ENCODE data around the gene ELAC1. TPM values are rescaled to one million over a fixed set of nuclear protein-coding genes. Genes with fewer than 3 reads are reported as not detected.

ELAC1 gene
- total RNA-seq, 4 donors from 2014 or later: 1.6 to 13.7 (median 4.0) TPM

DNA sequence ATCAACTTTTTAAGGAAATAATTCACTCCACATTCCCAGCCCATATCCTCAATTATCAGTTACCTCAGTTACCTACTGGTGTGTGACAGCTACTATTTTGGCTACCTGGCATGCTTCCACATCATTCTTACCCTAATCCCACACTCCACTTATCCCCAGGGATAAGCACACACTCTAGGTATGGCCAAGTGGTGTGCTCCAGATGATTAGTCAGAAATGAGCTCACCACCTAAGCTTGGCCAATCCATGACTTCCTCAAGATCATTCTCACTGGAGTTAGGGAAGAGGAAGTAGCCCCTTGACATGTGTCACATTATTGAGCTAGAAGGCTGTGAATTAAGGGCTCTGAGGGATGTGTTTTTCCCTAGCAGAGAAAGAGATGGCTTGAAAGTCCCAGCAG is 41.2 kb downstream of the ELAC1 start:
- TF ChIP-seq POLR2A (IDR thresholded peaks at IDR 0.05): no peak
- TF ChIP-seq, protein P1, sequence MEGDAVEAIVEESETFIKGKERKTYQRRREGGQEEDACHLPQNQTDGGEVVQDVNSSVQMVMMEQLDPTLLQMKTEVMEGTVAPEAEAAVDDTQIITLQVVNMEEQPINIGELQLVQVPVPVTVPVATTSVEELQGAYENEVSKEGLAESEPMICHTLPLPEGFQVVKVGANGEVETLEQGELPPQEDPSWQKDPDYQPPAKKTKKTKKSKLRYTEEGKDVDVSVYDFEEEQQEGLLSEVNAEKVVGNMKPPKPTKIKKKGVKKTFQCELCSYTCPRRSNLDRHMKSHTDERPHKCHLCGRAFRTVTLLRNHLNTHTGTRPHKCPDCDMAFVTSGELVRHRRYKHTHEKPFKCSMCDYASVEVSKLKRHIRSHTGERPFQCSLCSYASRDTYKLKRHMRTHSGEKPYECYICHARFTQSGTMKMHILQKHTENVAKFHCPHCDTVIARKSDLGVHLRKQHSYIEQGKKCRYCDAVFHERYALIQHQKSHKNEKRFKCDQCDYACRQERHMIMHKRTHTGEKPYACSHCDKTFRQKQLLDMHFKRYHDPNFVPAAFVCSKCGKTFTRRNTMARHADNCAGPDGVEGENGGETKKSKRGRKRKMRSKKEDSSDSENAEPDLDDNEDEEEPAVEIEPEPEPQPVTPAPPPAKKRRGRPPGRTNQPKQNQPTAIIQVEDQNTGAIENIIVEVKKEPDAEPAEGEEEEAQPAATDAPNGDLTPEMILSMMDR (IDR thresholded peaks at IDR 0.05 in 4 of 5, conservative IDR thresholded peaks at IDR 0.05 in 1 of 5): no peak

DNA sequence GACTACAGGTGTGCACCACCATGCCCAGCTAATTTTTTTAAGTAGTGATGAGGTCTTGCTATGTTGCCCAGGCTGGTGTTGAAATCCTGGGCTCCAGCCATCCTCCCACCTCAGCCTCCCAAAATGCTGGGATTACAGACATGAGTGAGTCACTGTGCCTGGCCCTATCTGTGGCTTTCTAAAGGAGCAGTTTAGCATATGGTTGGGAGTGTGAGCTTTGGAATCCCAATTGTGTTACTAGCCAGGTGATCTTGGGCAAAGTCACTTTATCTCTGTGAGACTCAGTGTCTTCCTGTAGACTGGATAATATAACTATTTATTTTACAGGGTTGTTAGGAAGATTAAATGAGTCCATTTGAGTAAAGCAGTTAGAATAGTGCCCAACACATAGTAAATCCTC is 42.4 kb downstream of the ELAC1 start:
- H3K4me1 ChIP-seq: peaks cover 0 to 3% of the 10 kb centered on the region in 2 donors
- ATAC-seq (no peak), DNase-seq (no peak)
- in situ Hi-C loops (cut with MboI; ENCODE audit: low sequenced_read_pairs in 4 of 4) (no loop called here), intact Hi-C loops (cut with DNase I; ENCODE audit: low total_unique reads) (no loop called here)
- H3K36me3 ChIP-seq: no peaks in the 10 kb centered on the region
- no peak overlapping the region for H3K4me3 ChIP-seq
- no peaks in the 10 kb centered on the region for H3K27me3 ChIP-seq
- TF ChIP-seq, protein P1 (IDR thresholded peaks at IDR 0.05 in 4 of 5, conservative IDR thresholded peaks at IDR 0.05 in 1 of 5): no peak
- no peak for TF ChIP-seq POLR2A (IDR thresholded peaks at IDR 0.05)
- H3K9me3 ChIP-seq: no peaks in the 10 kb centered on the region
- no peak overlapping the region for H3K27ac ChIP-seq

More for the DNA sequence above, 41.2 kb downstream of the ELAC1 start:
- intact Hi-C loops (cut with DNase I; ENCODE audit: low total_unique reads): no loop called here
- no peak overlapping the region for H3K27ac ChIP-seq
- no peaks in the 10 kb centered on the region for H3K27me3 ChIP-seq
- ATAC-seq (no peak), DNase-seq (no peak)
- no peaks in the 10 kb centered on the region for H3K36me3 ChIP-seq
- H3K4me3 ChIP-seq: no peak overlapping the region
- peaks cover 0 to 3% of the 10 kb centered on the region in 2 donors for H3K4me1 ChIP-seq
- H3K9me3 ChIP-seq: no peaks in the 10 kb centered on the region
- in situ Hi-C loops (cut with MboI; ENCODE audit: low sequenced_read_pairs in 4 of 4): no loop called here

DNA sequence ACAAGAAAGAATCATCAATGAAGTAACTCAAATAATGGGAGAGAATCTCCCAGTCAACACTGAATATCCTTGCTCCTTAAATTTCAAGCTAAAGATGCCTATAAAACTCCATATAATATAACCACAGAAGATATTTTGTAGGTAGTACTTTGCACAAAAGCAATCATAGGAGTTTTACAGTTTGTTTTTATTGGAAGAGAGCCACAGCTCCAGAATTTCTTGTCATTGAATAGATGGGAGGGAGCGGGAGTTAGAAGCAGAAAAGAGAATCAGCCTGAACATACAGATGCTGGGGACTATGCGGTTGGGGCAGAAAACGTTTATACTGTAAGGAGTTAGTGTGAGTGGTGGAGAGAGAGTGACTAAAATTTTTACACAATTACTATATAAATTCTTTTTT is 43.9 kb downstream of the ELAC1 start:
- TF ChIP-seq, protein P1 (IDR thresholded peaks at IDR 0.05 in 4 of 5, conservative IDR thresholded peaks at IDR 0.05 in 1 of 5): no peak
- TF ChIP-seq POLR2A (IDR thresholded peaks at IDR 0.05): no peak
- Histone ChIP-seq H3K4me1 (no peaks in the 10 kb centered on the region), H3K9me3 (no peaks in the 10 kb centered on the region), H3K4me3 (no peak overlapping the region), H3K27me3 (no peaks in the 10 kb centered on the region), H3K36me3 (no peaks in the 10 kb centered on the region), H3K27ac (no peak overlapping the region)
- in situ Hi-C loops (cut with MboI; ENCODE audit: low sequenced_read_pairs in 4 of 4) (no loop called here), intact Hi-C loops (cut with DNase I; ENCODE audit: low total_unique reads) (no loop called here)
- ATAC-seq (no peak), DNase-seq (no peak)

DNA sequence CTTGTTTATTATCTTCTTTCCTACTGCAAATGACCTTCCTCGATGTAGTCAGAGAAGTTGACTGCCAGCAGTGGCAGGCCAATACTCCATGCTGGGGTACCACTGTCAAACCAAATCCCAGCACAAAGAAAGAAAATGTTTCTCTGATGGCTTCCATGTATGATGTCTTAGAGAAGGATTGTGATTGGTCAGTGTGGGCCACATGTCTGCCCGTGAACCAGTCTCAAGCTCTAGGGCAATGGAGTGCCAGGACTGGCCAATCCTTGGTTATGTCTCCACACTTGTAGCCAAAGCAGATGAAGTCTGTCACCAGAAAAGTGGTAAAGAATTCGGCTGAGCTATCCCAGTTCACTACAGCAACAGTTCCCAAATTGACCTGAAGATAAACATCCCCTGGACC is 44.6 kb downstream of the ELAC1 start:
- no peaks in the 10 kb centered on the region for H3K9me3 ChIP-seq
- TF ChIP-seq POLR2A (IDR thresholded peaks at IDR 0.05): no peak
- TF ChIP-seq, protein P1 (IDR thresholded peaks at IDR 0.05 in 4 of 5, conservative IDR thresholded peaks at IDR 0.05 in 1 of 5): no peak
- no peaks in the 10 kb centered on the region for H3K27me3 ChIP-seq
- in situ Hi-C loops (cut with MboI; ENCODE audit: low sequenced_read_pairs in 4 of 4) (no loop called here), intact Hi-C loops (cut with DNase I; ENCODE audit: low total_unique reads) (no loop called here)
- H3K36me3 ChIP-seq: no peaks in the 10 kb centered on the region
- ATAC-seq (no peak), DNase-seq (no peak)
- no peaks in the 10 kb centered on the region for H3K4me1 ChIP-seq
- no peak overlapping the region for H3K4me3 ChIP-seq
- no peak overlapping the region for H3K27ac ChIP-seq

DNA sequence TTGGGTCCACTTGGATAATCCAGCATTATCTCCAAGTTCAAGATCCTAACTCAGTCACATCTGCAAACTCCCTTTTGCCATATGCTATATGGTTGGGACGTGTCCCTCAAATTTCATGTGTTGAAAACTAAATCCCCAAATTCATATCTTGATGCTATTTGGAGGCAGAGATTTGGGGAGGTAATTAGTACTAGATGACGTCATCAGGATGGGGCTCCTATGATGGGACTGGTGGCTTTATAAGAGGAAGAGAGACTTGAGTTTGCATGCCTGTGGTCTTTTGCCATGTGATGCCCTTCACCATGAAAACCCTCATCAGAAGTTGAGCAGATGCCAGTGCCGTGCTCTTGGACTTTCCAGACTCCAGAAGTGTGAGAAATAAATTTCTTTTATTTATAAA is 45.4 kb downstream of the ELAC1 start:
- Histone ChIP-seq H3K27ac (no peak overlapping the region), H3K27me3 (no peaks in the 10 kb centered on the region), H3K9me3 (no peaks in the 10 kb centered on the region), H3K36me3 (no peaks in the 10 kb centered on the region), H3K4me1 (no peaks in the 10 kb centered on the region), H3K4me3 (no peak overlapping the region)
- intact Hi-C loops (cut with DNase I; ENCODE audit: low total_unique reads) (no loop called here), in situ Hi-C loops (cut with MboI; ENCODE audit: low sequenced_read_pairs in 4 of 4) (no loop called here)
- ATAC-seq: no peak
- TF ChIP-seq, protein P1 (IDR thresholded peaks at IDR 0.05 in 4 of 5, conservative IDR thresholded peaks at IDR 0.05 in 1 of 5): no peak
- no peak for TF ChIP-seq POLR2A (IDR thresholded peaks at IDR 0.05)
- no peak for DNase-seq
